Ishikawa (cell line): ENCODE results near the gene C3.

Experiments
- CEBPB ChIP-seq: IDR thresholded peaks from 2 replicates; pipeline ENCODE4 v1.6.1; 2012
- CREB1 ChIP-seq: IDR thresholded peaks from 2 replicates; pipeline ENCODE4 v1.6.1; 2012; ENCODE audit warnings: low read depth
- EGR1 ChIP-seq: IDR thresholded peaks from 2 replicates; pipeline ENCODE4 v1.6.1; 2012
- EP300 ChIP-seq: IDR thresholded peaks from 2 replicates; pipeline ENCODE4 v1.6.1; 2012; ENCODE audit warnings: borderline replicate concordance
- FOXM1 ChIP-seq: IDR thresholded peaks from 2 replicates; pipeline ENCODE4 v1.6.1; 2012; ENCODE audit warnings: low read depth, borderline replicate concordance
- MAX ChIP-seq: IDR thresholded peaks from 2 replicates; pipeline ENCODE4 v1.6.1; 2012
- NFIC ChIP-seq: IDR thresholded peaks from 2 replicates; pipeline ENCODE4 v1.6.1; 2012
- RAD21 ChIP-seq: IDR thresholded peaks from 2 replicates; pipeline ENCODE4 v1.6.1; 2012; ENCODE audit warnings: low read depth
- REST ChIP-seq: IDR thresholded peaks from 2 replicates; pipeline ENCODE4 v1.6.1; 2012; ENCODE audit warnings: low read depth, mild to moderate bottlenecking
- TAF1 ChIP-seq: IDR thresholded peaks from 2 replicates; pipeline ENCODE4 v1.6.1; 2012; ENCODE audit warnings: low read depth, mild to moderate bottlenecking
- TCF12 ChIP-seq: IDR thresholded peaks from 2 replicates; pipeline ENCODE4 v1.6.1; 2012; ENCODE audit warnings: low read depth
- TEAD4 ChIP-seq: IDR thresholded peaks from 2 replicates; pipeline ENCODE4 v1.6.1; 2012
- USF1 ChIP-seq: IDR thresholded peaks from 2 replicates; pipeline ENCODE4 v1.6.1; 2012
- YY1 ChIP-seq: IDR thresholded peaks from 2 replicates; pipeline ENCODE4 v1.6.1; 2012; ENCODE audit warnings: low read depth
- ZBTB7A ChIP-seq: IDR thresholded peaks from 2 replicates; pipeline ENCODE4 v1.6.1; 2012; ENCODE audit warnings: low read depth

The C3 gene

GRCh38 chr19:6733338-6734095, 13.1 kb upstream of the C3 start:
- TF ChIP-seq ZBTB7A: no peak

- TF ChIP-seq TEAD4 (no peak), EGR1 (no peak), EP300 (no peak), CREB1 (no peak), CEBPB (no peak), MAX (no peak), RAD21 (no peak), ZBTB7A (no peak), YY1 (no peak), NFIC (no peak), FOXM1 (no peak), TAF1 (no peak), USF1 (no peak), TCF12 (no peak), REST (no peak)
These were observed 12.4 kb upstream of the C3 start for GRCh38 chr19:6732803-6733337.

- TF ChIP-seq EP300: no peak
- TF ChIP-seq TEAD4: no peak
- no peak for TF ChIP-seq CEBPB
- no peak for TF ChIP-seq REST
- TF ChIP-seq USF1: no peak
- TF ChIP-seq RAD21: no peak
- TF ChIP-seq FOXM1: no peak
- TF ChIP-seq EGR1: no peak
- TF ChIP-seq TCF12: no peak
- no peak for TF ChIP-seq CREB1
- no peak for TF ChIP-seq ZBTB7A
These were observed 11.4 kb upstream of the C3 start for GRCh38 chr19:6731822-6732221.

GRCh38 chr19:6730941-6731670, 10.7 kb upstream of the C3 start:
- TF ChIP-seq ZBTB7A (no peak), CREB1 (no peak), CEBPB (no peak), EP300 (no peak), REST (no peak), TEAD4 (no peak), NFIC (no peak), EGR1 (no peak), TCF12 (no peak), TAF1 (no peak), YY1 (no peak), RAD21 (no peak), USF1 (no peak), MAX (no peak), FOXM1 (no peak)
